ELF-1 (cell line): ENCODE measurements around the gene MYH4.

ENCODE experiments used
- DNase-seq: peaks from one replicate; pipeline ENCODE4 v3.0.0-alpha.2; 2016; ENCODE audit warnings: low read depth, low spot score

MYH4 gene

GRCh38 chr17:10469459-10469858 is at the start of gene MYH4:
Gene MYH4, minus strand, starts transcription at chr17:10469559. Its CDS starts 2,814 bp downstream, at chr17:10466745.
- no peak for DNase-seq

- DNase-seq: no peak
These were observed 49.1 kb upstream of the MYH4 start, which contains the start of gene MYH1 for GRCh38 chr17:10518271-10519037. Gene MYH1, minus strand, starts transcription at chr17:10518542. Its CDS starts 1,900 bp downstream, at chr17:10516642.

- DNase-seq: no peak
These were observed 47.3 kb upstream of the MYH4 start for GRCh38 chr17:10516638-10517037.

DNA sequence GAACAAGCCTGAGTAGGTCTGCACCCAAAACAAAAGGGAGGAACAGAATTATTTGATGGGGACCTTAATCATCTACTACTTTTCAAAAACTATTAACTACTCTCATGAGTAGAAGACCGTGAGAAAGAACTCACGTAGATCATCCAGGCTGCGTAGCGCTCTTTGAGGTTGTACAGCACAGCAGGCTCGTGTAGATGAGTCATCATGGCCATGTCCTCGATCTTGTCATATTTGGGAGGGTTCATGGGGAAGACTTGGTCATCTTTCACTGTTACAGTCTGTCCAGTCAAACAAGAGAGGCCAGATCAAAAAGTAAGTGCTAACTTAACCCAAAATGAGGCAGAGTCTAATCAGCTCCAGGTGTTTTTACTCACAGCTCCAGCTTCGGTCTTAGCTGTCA is 46.7 kb upstream of the MYH4 start:
- no peak for DNase-seq

DNA sequence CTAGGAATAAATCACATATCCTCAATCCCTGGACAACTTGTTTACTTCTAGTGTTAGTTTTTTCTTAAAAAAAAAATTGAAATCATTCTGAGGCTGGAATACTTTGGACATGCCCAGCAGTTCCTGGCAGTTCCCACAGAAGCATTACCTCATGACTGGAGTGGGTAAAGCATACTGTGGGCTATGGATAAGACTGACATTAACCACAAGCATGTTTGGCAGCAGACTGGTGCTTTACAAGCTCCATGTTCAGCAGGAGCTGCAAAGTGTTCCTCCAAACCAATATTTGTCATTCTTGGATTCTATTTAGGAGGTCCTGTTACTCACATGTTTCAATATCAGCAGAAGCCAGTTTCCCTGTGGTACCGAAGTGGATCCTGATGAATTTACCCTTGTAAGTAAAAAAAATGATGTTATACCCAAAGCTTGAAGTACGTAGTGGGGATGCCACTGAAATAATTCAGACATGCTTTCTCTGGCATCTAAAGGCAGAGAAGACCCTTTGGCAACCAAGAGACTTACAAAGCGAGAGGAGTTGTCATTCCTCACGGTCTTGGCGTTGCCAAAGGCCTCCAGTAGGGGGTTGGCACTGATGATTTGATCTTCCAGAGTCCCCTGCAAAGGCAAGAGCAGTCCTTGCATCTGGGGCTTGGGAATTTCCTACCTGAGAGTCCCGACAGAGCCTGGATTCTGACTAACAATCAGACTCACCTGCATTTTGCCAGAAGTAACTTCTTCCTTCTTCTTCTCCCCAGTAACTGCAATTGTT is 44.1 kb upstream of the MYH4 start:
- no peak for DNase-seq

- DNase-seq: no peak
These were observed 43.5 kb upstream of the MYH4 start for GRCh38 chr17:10512856-10513255.

GRCh38 chr17:10499950-10500349 is 30.6 kb upstream of the MYH4 start:
- no peak for DNase-seq

- DNase-seq: no peak
These were observed 22.6 kb upstream of the MYH4 start for GRCh38 chr17:10492004-10492403.

DNA sequence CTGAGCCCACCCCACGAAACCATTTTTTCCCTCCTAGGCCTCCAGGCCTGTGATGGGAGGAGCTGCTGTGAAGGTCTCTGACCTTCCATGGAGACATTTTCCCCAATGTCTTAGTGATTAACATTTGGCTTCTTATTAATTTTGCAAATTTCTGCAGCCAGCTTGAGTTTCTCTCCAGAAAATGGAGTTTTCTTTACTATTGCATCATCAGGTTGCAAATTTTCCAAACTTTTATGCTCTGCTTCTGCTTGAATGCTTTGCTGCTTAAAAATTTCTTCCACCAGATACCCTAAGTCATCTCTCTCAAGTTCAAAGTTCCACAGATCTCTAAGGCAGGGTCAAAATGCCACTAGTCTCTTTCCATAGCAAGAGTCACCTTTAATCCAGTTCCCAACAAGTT is 12.9 kb upstream of the MYH4 start:
- no peak for DNase-seq

GRCh38 chr17:10477701-10478100 is 8.3 kb upstream of the MYH4 start:
- DNase-seq: no peak

DNA sequence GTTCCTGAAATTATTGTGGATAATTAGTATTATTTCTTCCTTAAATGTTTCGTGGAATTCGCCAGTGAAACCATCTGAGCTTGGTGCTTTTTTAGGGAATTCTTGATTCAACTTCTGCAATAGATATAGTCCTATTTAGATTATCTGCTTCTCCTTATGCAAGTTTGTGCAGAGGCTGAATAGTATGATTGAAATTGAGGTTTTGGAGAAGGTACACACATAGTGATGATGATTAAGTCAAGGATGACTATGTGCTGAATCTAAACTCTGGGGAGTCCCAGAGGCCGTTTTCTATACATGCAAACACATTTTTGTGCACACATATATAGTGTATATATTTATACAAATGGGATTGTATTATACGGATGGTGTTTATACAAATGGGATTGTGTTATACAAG is 5.2 kb upstream of the MYH4 start:
- DNase-seq: no peak

- no peak for DNase-seq
These were observed 2.5 kb upstream of the MYH4 start for GRCh38 chr17:10471858-10472257.

GRCh38 chr17:10463402-10463801 is 6.0 kb downstream of the MYH4 start:
- DNase-seq: no peak

DNA sequence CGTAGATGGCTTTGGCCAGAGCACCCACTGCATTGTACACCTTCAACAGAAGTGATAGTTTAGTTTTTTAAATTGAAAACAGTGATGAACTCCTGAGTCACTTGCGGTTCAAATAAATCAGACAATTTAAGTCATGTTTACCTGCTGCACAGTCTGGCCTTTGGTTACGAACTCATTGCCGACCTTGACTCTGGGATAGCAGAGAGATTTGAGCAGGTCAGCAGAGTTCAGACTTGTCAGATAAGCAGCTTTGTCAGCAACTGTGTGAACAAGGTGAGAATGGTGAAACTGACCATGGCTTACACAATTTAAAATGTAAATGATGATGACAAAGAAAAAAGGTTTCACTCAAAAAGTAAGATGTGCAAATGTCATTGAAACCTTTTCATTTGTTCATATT is 9.3 kb downstream of the MYH4 start:
- DNase-seq: no peak

GRCh38 chr17:10458701-10459100 is 10.7 kb downstream of the MYH4 start:
- DNase-seq: no peak

DNA sequence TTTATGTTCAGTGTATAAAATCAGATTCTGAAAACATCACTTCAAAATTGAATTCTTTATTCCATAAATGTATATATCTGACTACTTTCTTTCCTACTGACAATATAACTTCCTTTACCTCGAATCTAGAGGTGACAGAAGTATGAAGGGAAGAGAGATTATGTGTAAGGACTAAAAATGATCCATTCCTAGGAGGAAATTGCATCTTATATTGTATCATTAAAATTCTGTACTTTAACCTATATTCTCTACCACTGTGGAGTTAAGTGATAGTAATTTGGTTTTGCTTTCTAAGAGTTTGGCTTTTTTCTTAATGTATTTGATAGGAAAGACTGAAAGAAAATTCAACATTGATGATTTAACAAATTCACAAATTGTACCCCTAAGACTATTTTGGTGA is 11.4 kb downstream of the MYH4 start:
- DNase-seq: no peak

DNA sequence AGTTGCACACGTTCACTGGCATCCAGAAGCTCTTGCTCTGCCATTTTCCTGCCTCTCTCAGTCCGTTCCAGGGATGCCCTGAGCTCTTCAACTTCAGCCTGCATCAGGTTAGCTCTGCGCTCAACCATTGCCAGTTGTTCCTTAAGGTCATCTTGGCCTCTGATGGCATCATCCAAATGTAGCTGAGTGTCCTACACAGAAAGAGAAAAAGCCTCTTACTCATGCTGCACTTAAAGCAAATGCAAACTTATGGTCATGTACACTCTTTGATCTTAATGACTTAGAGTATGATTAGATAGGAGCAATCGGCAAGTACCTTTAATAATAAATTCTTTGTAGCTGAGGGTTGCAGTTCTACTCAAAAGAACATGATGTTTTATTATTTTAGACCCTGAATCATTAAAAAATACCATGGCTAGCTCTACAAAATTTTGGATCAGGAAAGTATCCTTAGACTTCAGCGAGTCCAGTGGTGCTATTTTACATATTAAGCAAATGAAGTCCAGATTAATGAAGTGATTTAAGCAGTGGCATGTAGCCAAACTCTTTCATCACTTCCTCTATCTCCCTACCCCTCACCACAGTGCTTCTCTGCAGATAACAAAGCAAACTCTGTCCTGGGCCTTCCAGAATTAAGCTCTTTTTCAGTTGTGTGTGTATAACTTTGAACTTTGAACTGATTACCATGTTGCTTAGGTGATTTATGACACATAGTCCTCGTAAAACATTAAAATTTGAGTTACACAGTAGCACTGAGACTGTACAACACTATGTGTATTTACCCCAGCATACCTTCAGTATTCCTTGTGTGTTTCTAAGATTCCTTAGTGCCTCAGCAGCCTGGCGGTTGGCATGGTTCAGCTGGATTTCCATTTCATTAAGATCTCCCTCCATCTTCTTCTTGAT is 22.1 kb downstream of the MYH4 start:
- no peak for DNase-seq

GRCh38 chr17:10439816-10440215 is 29.5 kb downstream of the MYH4 start:
- DNase-seq: no peak

DNA sequence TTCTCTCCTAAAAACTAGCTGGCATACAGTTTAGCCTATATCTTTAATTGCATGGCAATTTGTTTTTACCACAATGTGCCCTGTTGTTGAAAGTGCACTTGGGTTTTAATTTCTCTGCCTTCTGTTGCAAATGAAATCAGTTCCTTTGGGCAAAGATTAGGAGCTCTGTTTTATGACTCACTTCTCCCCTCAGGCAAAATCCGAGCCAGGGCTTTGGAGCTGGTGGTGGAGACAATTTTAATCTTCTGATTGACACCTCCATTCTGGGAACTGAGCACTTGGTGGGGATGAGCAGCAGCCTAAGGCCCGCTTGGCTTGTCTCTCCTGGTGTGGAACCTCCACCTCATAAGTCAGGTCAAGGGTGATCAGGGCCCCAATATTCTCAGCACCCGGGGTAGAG is 34.3 kb downstream of the MYH4 start:
- DNase-seq: peak; percentile 48

GRCh38 chr17:10429421-10430045 is 39.8 kb downstream of the MYH4 start:
- no peak for DNase-seq

GRCh38 chr17:10428781-10429180 is 40.6 kb downstream of the MYH4 start:
- no peak for DNase-seq
